ENCODE measurements around the gene ATXN3L.
"Not testable (repeated sequence)": the region's sequence is repeated elsewhere in the genome, so short reads cannot be mapped to it uniquely, and the experiment has no call there.

The ATXN3L gene

DNA sequence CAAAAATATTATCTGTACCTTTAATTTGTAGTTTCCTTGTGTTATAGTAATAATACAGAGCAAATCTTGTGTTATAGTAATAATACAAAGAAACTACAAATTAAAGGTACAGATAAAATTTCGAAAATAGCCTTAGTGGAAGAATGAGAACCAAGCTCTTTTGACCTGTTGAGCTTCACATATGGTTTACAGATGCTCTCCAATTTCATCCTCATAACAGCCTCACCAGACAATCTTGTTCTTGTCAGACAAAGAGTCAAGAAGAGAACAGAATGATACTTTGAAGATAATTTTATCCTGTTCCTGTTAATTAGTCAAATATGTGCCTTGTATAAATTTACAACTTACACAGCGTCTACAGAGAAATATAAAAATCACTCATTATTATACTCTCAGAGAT is 12.8 kb downstream of the ATXN3L start:
- DNase-seq (ENCODE audit: low read depth in 2 of 2), result no peak

DNA sequence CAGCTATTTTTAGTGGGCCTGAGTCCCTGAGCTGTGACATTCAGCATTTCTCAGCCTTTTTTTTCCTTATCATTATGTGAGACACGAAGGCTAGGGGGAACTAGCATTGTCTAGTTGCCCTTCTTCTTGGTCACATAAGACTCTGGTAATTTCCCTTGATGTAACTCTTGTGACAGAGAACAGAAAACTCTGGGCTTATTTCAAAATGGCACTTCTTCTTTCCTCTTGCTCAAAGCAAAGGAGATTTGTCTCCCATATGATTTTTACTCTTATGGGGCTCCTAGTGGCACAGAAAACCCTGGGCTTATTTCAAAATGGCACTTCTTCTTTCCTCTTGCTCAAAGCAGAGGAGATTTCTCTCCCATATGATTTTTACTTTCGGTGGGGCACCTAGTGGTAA is 14.7 kb downstream of the ATXN3L start:
- DNase-seq (ENCODE audit: low read depth in 2 of 2), result no peak

GRCh38 chrX:13304052-13304451 is 15.8 kb downstream of the ATXN3L start:
- no peak for DNase-seq (ENCODE audit: low read depth in 2 of 2)

DNA sequence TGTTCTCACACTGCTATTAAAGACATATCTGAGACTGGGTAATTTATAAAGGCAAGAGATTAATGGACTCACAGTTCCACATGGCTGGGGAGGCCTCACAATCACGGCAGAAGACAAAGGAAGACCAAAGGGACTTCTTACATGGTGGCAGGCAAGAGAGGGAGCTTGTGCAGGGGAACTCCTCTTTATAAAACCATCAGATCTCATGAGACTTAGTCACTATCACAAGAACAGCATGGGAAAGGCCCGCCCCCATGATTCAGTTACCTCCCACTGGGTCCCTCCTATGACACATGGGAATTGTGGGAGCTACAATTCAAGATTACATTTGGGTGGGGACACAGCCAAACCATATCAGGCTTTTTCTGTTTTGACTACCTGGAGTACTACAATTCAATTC is 16.6 kb downstream of the ATXN3L start:
- not testable (repeated sequence) for DNase-seq (ENCODE audit: low read depth in 2 of 2)

GRCh38 chrX:13298836-13299235 is 21.0 kb downstream of the ATXN3L start:
- no peak for DNase-seq (ENCODE audit: low read depth in 2 of 2)

DNA sequence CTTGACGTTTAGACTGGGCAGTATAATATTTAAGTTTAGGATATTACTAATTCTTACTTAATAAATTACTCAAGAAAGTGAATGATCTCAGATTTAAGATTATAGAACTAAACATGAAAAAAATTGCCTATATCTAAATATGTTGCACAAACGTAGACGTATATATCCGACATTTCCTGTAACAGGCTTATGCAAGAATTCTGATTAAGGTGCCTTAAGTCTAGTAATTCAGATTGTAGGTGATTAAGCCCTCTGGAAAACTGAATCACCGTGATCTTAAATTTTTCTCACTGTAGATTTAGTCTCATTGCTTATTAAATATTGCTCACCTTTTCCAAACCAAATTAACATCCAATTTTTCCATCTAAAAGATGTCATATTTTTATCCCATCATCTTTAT is 24.0 kb downstream of the ATXN3L start:
- DNase-seq (ENCODE audit: low read depth in 2 of 2), result no peak

DNA sequence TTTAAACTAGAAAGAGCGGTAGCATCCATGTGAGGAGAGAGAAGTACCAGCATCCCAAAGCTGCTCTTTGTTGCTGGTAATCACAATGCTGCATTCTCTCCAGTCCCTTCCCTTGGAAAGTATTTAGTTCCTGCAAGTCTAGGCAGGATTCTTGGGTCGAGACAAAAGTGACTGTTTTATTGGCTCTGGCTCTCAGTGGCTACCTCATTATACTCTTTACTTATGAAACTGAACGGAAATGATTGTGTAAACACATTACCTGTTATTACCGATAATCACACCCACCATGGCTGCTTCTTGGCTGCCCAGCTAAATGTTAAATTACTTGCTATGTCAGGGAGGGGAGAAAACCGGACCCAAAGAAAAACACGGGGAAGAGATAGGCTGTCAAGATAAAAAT is 26.2 kb downstream of the ATXN3L start:
- DNase-seq (ENCODE audit: low read depth in 2 of 2), result no peak

GRCh38 chrX:13290891-13291614 is 28.8 kb downstream of the ATXN3L start:
- no peak for DNase-seq (ENCODE audit: low read depth in 2 of 2)

DNA sequence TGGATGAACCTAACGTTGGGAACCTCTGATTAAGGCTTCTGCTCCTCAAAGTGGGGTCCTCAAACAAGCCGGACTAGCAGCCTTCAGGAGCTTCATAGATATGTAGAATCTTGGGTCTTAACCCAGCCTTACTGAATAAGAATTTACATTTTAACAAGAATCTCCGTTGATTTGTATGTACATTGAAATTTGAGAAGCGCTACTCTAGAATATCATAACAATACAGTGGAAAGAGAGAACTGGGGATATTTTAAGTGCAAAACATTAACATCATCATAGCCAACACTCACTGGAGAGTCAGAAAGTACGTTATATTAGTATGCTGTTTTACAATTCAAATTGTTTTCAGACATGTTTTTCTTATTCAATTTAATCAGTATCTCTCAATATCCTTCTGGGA is 31.2 kb downstream of the ATXN3L start:
- DNase-seq (ENCODE audit: low read depth in 2 of 2), result no peak

DNA sequence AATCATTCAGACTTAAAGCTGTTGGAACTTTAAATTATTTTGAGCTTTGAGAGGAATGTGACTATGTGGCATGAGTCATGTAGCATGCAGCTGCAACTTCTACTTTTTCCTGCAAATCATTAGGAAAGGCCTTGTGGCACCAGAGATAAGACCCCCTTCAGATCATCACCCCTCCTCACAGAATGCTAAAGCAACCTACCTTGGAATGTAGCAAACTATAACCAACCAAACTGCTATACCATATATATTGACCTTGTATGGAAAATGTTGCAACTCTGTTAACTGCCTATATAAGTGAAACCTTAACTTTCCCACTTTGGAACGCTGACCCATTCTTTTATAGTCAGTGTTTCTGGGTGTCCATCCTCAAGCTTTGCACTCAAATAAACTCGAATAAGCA is 32.0 kb downstream of the ATXN3L start:
- DNase-seq (ENCODE audit: low read depth in 2 of 2), result no peak

GRCh38 chrX:13285693-13286092 is 34.2 kb downstream of the ATXN3L start:
- DNase-seq (ENCODE audit: low read depth in 2 of 2), result no peak

DNA sequence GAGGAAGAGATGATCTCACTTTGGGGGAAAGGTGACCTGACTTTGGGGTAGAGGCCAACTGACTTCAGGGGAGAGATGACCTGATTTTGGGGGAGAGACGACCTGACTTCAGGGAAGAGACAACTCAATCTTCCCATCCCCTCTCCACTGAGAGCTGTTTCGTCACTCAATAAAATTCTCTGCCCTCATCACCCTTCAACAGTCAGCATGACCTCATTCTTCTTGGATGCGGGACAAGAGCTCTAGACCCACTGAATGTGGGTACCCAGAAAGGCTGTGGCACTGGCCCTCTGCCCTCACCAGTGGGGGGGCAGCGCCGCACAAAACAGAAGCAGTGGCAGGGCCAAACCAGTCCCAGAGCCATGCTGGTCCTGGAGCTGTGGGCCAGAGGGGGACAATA is 34.6 kb downstream of the ATXN3L start:
- DNase-seq (ENCODE audit: low read depth in 2 of 2), result no peak

- DNase-seq (ENCODE audit: low read depth in 2 of 2), result no peak
Measured at GRCh38 chrX:13284570-13284969, 35.3 kb downstream of the ATXN3L start.

DNA sequence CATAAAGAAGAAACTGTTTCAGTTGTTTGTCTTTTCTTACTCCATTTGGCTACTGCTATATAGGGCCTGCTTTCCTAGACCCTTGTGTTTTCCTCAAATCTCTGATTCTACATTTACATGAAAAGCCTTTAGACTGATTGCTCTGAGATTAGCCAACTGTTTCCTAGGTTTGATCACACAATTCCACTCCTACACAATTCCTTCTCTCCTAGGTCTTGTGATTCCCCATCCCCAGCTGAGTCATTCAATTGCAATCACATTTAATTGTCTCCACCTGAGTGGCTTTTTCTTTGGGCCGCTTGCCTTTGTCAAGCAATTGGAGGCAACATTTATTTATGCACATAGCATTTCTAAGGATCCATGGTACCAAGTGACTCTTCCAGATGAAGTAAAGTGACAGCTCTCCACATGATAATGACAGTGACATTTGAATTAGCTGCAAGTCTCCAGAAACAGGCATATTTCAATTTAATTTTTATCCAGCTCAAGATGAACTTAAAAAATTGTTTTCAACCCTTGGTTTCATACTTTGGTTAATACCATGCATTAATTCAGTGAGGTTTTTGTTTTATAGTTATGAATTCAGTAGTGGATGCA is 35.8 kb downstream of the ATXN3L start:
- no peak for DNase-seq (ENCODE audit: low read depth in 2 of 2)

DNA sequence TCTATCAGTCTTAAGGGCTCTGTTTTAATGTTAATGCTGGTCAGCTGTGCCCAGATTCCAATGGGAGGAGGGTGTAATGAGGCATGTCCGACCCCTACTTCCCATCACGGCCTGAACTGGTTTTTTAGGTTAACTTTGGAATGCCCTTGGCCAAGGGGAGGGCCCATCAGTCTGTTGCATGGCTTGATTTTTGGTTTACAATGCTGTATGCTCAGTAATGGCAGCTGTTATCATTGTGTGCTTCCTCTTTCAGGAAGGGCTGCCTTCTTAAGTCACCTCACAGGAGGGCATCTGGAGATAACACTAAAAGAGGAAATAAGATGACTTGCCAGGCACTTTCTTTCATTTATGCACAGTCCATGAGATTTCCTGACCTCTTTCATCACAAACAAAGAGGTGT is 36.3 kb downstream of the ATXN3L start:
- DNase-seq (ENCODE audit: low read depth in 2 of 2), result no peak

DNA sequence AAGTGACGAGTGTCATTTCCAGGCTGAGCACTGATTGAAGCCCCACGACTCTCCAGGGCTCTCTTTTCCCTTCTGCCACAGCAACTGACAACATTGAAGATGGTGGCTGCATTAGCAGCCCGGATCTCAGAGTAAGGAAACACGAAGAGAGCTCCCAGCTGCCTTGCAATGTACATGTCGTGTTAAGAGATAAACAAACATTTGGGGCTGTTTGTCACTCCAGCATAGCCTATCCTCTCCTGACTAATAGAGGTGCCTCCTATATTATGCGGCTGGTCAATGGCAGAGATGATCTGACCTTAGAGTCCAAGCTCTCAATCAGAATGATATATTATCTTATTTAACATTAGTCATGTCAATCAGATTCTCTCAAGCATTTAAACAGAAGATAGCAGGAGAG is 38.6 kb downstream of the ATXN3L start:
- DNase-seq (ENCODE audit: low read depth in 2 of 2), result no peak

GRCh38 chrX:13279279-13280018 is 40.4 kb downstream of the ATXN3L start:
- no peak for DNase-seq (ENCODE audit: low read depth in 2 of 2)

GRCh38 chrX:13277539-13277938 is 42.3 kb downstream of the ATXN3L start:
- no peak for DNase-seq (ENCODE audit: low read depth in 2 of 2)

GRCh38 chrX:13276991-13277390 is 42.9 kb downstream of the ATXN3L start:
- no peak for DNase-seq (ENCODE audit: low read depth in 2 of 2)

- no peak for DNase-seq (ENCODE audit: low read depth in 2 of 2)
Measured at GRCh38 chrX:13275031-13275430, 44.8 kb downstream of the ATXN3L start.

GRCh38 chrX:13272426-13272825 is 47.4 kb downstream of the ATXN3L start:
- no peak for DNase-seq (ENCODE audit: low read depth in 2 of 2)

DNA sequence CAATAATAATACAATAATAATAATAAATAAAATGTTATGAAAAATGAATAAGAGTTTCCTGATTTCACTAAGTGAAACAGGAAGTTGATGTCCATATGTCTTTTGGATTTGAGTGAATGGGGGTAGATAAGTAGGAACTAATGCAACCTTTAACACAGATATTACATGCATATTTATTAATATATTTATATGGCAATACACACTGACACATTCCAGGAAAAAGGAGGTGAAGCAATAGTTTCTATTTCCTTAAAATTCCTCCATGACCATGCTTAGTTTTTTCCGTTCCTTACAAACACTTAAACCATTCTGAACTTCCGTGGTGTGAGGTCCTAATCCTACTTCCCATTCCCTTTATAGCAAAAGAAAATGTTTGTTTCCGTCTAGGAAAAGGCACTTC is 48.3 kb downstream of the ATXN3L start:
- DNase-seq (ENCODE audit: low read depth in 2 of 2), result no peak

- DNase-seq (ENCODE audit: low read depth in 2 of 2), result no peak
Measured at GRCh38 chrX:13270360-13270759, 49.5 kb downstream of the ATXN3L start.
